ENCODE results near the gene PCDH17.

DNA sequence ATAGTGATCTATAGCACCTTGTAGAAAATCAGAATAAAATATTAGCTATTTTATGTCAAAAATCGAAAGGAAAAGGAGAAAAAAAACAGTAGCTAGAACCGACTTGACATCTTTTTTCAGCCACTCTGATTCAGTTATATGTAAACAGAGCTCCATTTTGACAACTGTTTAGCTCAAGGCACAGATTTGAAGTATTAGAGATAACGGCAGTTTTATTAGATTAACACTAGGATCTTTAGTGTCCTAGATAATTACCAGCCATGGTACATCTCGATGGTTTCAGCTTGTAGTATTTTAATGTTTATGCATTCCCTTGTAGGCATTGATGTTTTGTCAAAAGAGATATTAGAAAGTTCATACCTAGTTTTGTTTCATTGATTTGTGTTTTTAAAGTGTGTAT, 67.3 kb downstream of the PCDH17 start:
- TF ChIP-seq CTCF (IDR thresholded peaks at IDR 0.05), result no peak
- no peak for TF ChIP-seq EZH2 (IDR thresholded peaks at IDR 0.05; ENCODE audit: borderline replicate concordance, insufficient read depth, low read depth, low read length, poor library complexity, severe bottlenecking)

Data from B cell (primary cell).